Endothelial cell of umbilical vein (primary cell): ENCODE data around the gene SPCS1. TPM values are rescaled to one million over a fixed set of nuclear protein-coding genes. Genes with fewer than 3 reads are reported as not detected.

Experiments used
- BruUV-seq: library from RNA; stranded (reverse); fragments of 400-500 nt; replicated peaks from 2 replicates; lab custom pipeline; 2021; lab: Mats Ljungman, UMichigan
- CTCF ChIA-PET: fragments of 300-600, 350-600 bp; sonication (Branson Sonifier 250); formaldehyde crosslinking; loops from one replicate; lab custom pipeline; 2021; ENCODE audit warnings: antibody characterized with exemption, inconsistent platforms; lab: Charles Lee
- POLR2A ChIA-PET: fragments of 300-600, 350-600 bp; sonication (Branson Sonifier 250); formaldehyde crosslinking; loops from one replicate; lab custom pipeline; 2021; ENCODE audit warnings: antibody characterized with exemption, inconsistent platforms; lab: Charles Lee
- DNase-seq: peaks from one replicate; pipeline ENCODE4 v3.0.0-alpha.2; 2011; ENCODE audit warnings: low read depth, low spot score
- FAIRE-seq: peaks from 2 replicates; lab custom pipeline; 2011; peaks lifted over from hg19 to GRCh38; lab: Jason Lieb, UNC
- H2AFZ ChIP-seq: 2 replicates; pipeline ENCODE4 v1.6.0; 2012; ENCODE audit warnings: low read depth, low read length, control low read depth, inconsistent platforms
- H3K27ac ChIP-seq: 2 replicates; pipeline ENCODE4 v1.5.1; 2011; ENCODE audit warnings: low read depth, mild to moderate bottlenecking, control low read depth, low read length, moderate library complexity; ENCODE audit not compliant: insufficient read depth
- H3K27me3 ChIP-seq, 2 experiments: 2 replicates each; pipeline versions ENCODE4 v1.6.0 to v1.6.1; 2011; ENCODE audit warnings: low read length in 2 of 2, mixed read lengths in 1 of 2; ENCODE audit not compliant: control insufficient read depth in 2 of 2, insufficient read depth in 2 of 2
- H3K36me3 ChIP-seq, 2 experiments: 2 replicates in 1 of 2; 3 replicates in 1 of 2; pipeline ENCODE4 v1.5.1; 2011; ENCODE audit warnings: low read length in 2 of 2, mild to moderate bottlenecking in 1 of 2, moderate library complexity in 1 of 2; ENCODE audit not compliant: control insufficient read depth in 2 of 2, insufficient read depth in 2 of 2; ENCODE audit errors: extremely low read depth in 1 of 2
- H3K4me1 ChIP-seq: 3 replicates; pipeline ENCODE4 v1.5.1; 2011; ENCODE audit warnings: mild to moderate bottlenecking, low read length; ENCODE audit not compliant: control insufficient read depth, insufficient read depth; ENCODE audit errors: extremely low read depth
- H3K4me2 ChIP-seq: 2 replicates; pipeline ENCODE4 v1.6.1; 2011; ENCODE audit warnings: low read length, control low read depth, mixed read lengths; ENCODE audit not compliant: insufficient read depth
- H3K4me3 ChIP-seq, 3 experiments: fragments of 200-600 bp in 1 of 3; sonication (generic), shearing (Covaris generic) in 1 of 3; replicated peaks in 1 of 3; 2 replicates each; pipeline ENCODE4 v1.5.1; 2011 to 2016; ENCODE audit warnings: control low read depth in 3 of 3, low read length in 3 of 3, mild to moderate bottlenecking in 2 of 3, inconsistent platforms in 1 of 3, low read depth in 1 of 3, moderate library complexity in 1 of 3; ENCODE audit not compliant: insufficient read depth in 1 of 3
- H3K79me2 ChIP-seq: 2 replicates; pipeline ENCODE4 v1.6.0; 2012; ENCODE audit warnings: low read length, inconsistent platforms; ENCODE audit not compliant: control insufficient read depth, insufficient read depth
- H3K9ac ChIP-seq: replicated peaks from 2 replicates; pipeline ENCODE3; 2011; ENCODE audit warnings: low read length, control low read depth; ENCODE audit not compliant: insufficient read depth; ENCODE audit errors: extremely low read depth
- H3K9me1 ChIP-seq: replicated peaks from 3 replicates; pipeline ENCODE4 v1.6.0; 2011; ENCODE audit warnings: mild to moderate bottlenecking, low read length; ENCODE audit not compliant: control insufficient read depth, insufficient read depth; ENCODE audit errors: extremely low read depth
- H3K9me3 ChIP-seq: replicated peaks from 2 replicates; pipeline ENCODE4 v1.5.1; 2012; ENCODE audit warnings: low read length, inconsistent platforms; ENCODE audit not compliant: control insufficient read depth, insufficient read depth
- H4K20me1 ChIP-seq: replicated peaks from 2 replicates; pipeline ENCODE3; 2011; ENCODE audit warnings: mild to moderate bottlenecking, low read length; ENCODE audit not compliant: control insufficient read depth, insufficient read depth; ENCODE audit errors: extremely low read depth
- EZH2 ChIP-seq: IDR thresholded peaks from 2 replicates; pipeline ENCODE4 v1.6.1; 2012; ENCODE audit warnings: borderline replicate concordance, low read depth, mild to moderate bottlenecking, moderate library complexity, low read length, inconsistent platforms; ENCODE audit not compliant: severe bottlenecking
- FOS ChIP-seq: IDR thresholded peaks from 2 replicates; pipeline ENCODE4 v1.6.1; 2011; ENCODE audit warnings: mild to moderate bottlenecking, low read length, moderate library complexity, borderline replicate concordance; ENCODE audit not compliant: insufficient read depth
- GATA2 ChIP-seq: IDR thresholded peaks from 2 replicates; pipeline ENCODE4 v1.7.0; 2011; ENCODE audit warnings: low read depth, mild to moderate bottlenecking, moderate library complexity, mixed read lengths, low read length; ENCODE audit not compliant: insufficient read length, insufficient read depth
- JUN ChIP-seq: IDR thresholded peaks from 2 replicates; pipeline ENCODE4 v1.6.1; 2011; ENCODE audit warnings: borderline replicate concordance, low read depth; ENCODE audit not compliant: insufficient read length, insufficient read depth
- MYC ChIP-seq: IDR thresholded peaks from one replicate; pipeline ENCODE4 v1.6.1; 2011; ENCODE audit warnings: mild to moderate bottlenecking, low read depth, low read length
- POLR2A ChIP-seq: IDR thresholded peaks from 2 replicates; pipeline ENCODE4 v1.6.1; 2012; ENCODE audit warnings: low read depth, mild to moderate bottlenecking, control low read depth, low read length
- POLR2AphosphoS5 ChIP-seq: IDR thresholded peaks from 2 replicates; pipeline ENCODE4 v1.6.1; 2012; ENCODE audit warnings: low read depth, mild to moderate bottlenecking, control low read depth, low read length, moderate library complexity; ENCODE audit not compliant: insufficient read depth
- dilution Hi-C: fragments of 300-500 bp; cut with MboI; formaldehyde crosslinking; loops from one replicate; pipeline ENCODE4 v1.15.0; 2019; ENCODE audit warnings: low sequenced_read_pairs; ENCODE audit not compliant: extremely low pct_ligation_motif_present
- intact Hi-C: fragments of 100-400 bp; cut with micrococcal nuclease; formaldehyde crosslinking; loops from one replicate; pipeline ENCODE4 v1.10.0; 2022
- polyA plus RNA-seq, 4 experiments: library from polyadenylated mRNA; depleted of rRNA in 3 of 4; stranded (reverse) in 3 of 4; unstranded in 1 of 4; fragments of >200 nt; gene quantifications; 2 replicates each; pipeline versions ENCODE4 v1.2.1 to v1.2.3, GENCODE V29; 2011 to 2012; ENCODE audit warnings: missing spikeins in 1 of 4
- total RNA-seq: library from RNA; stranded (reverse); gene quantifications from 2 replicates; pipeline ENCODE4 v1.2.3, GENCODE V29; 2021
- TF ChIP-seq, protein P1 (sequence below), 2 donors: IDR thresholded peaks; 1 replicate in 1 of 2; 2 replicates in 1 of 2; pipeline ENCODE4 v1.5.1; 2011; ENCODE audit warnings: low read length in 2 of 2, mild to moderate bottlenecking in 2 of 2, moderate library complexity in 2 of 2, control low read depth in 1 of 2, inconsistent platforms in 1 of 2, low read depth in 1 of 2; ENCODE audit not compliant: insufficient read depth in 1 of 2; ENCODE audit errors: extremely low read depth in 1 of 2
- TF ChIP-seq, protein P2 (sequence below): IDR thresholded peaks from 2 replicates; pipeline ENCODE4 v1.6.1; 2011; ENCODE audit not compliant: insufficient read depth, insufficient read length

SPCS1 gene
- total and polyA plus RNA-seq, 2 donors (not counting 3 experiments of a cell fraction or from before 2014, with no cell fraction given): 100 to 240 TPM

DNA sequence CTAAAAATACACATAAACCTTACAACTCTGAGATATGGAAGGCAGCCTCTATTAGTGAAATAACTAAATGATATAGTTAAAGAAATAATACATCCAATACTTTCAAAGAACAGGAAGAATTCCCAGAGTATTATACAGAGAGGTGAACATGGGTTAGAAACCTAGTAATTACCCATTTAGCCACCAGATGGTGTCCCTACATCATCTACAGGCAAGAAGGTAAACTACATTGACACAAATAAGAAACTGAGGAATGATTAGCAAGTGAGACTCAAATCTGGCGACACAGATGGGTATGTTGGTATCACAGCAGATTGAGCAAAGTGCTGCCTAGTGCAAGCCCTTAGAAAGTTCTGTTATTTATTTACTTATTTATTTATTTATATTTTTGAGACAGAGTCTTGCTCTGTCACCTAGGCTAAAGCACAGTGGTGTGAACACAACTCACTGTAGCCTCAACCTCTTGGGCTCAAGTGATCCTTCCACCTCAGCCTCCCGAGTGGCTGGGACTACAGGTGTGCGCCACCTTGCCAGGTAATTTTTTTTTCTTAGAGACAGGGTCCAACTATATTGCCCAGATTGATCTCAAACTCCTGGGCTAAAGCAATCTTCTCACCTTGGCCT is 36.6 kb downstream of the SPCS1 start:
- no peaks in the 10 kb centered on the region for H3K4me1 ChIP-seq
- H3K9me3 ChIP-seq: no peaks in the 10 kb centered on the region
- dilution Hi-C loops: no loop called here
- POLR2A ChIA-PET: no interaction called here
- peak; percentile 58 for DNase-seq
- no peaks in the 10 kb centered on the region for H3K79me2 ChIP-seq
- H3K27ac ChIP-seq: no peak overlapping the region
- H3K27me3 ChIP-seq: no peaks in the 10 kb centered on the region
- no TSS peak for BruUV-seq
- TF ChIP-seq MYC: no peak
- TF ChIP-seq FOS: no peak
- TF ChIP-seq, protein P1, sequence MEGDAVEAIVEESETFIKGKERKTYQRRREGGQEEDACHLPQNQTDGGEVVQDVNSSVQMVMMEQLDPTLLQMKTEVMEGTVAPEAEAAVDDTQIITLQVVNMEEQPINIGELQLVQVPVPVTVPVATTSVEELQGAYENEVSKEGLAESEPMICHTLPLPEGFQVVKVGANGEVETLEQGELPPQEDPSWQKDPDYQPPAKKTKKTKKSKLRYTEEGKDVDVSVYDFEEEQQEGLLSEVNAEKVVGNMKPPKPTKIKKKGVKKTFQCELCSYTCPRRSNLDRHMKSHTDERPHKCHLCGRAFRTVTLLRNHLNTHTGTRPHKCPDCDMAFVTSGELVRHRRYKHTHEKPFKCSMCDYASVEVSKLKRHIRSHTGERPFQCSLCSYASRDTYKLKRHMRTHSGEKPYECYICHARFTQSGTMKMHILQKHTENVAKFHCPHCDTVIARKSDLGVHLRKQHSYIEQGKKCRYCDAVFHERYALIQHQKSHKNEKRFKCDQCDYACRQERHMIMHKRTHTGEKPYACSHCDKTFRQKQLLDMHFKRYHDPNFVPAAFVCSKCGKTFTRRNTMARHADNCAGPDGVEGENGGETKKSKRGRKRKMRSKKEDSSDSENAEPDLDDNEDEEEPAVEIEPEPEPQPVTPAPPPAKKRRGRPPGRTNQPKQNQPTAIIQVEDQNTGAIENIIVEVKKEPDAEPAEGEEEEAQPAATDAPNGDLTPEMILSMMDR (IDR thresholded peaks at IDR 0.05; ENCODE audit: extremely low read depth in 1 of 2, insufficient read depth in 1 of 2, low read depth in 1 of 2, low read length in 2 of 2): peak; percentile 36 to 47
- H3K9ac ChIP-seq: no peak overlapping the region
- no peak overlapping the region for H2AFZ ChIP-seq
- CTCF ChIA-PET: interaction anchor here (0.5 to 2.6 kb wide), 11 partner anchors 11 to 329 kb away, joined by 3 to 15 read pairs (median 5); no protein-coding TSS in a partner anchor
- H3K4me3 ChIP-seq: no peak overlapping the region
- intact Hi-C loops: loop anchor here (1.0 to 5.0 kb wide), 5 partner anchors 57 to 330 kb away; no protein-coding TSS in a partner anchor
- H3K36me3 ChIP-seq: peaks cover 9 to 18% of the 10 kb centered on the region in 2 experiments
- peak; percentile 76 for FAIRE-seq
- H3K4me2 ChIP-seq: no peak overlapping the region
- no peaks in the 10 kb centered on the region for H3K9me1 ChIP-seq
- H4K20me1 ChIP-seq: no peaks in the 10 kb centered on the region

DNA sequence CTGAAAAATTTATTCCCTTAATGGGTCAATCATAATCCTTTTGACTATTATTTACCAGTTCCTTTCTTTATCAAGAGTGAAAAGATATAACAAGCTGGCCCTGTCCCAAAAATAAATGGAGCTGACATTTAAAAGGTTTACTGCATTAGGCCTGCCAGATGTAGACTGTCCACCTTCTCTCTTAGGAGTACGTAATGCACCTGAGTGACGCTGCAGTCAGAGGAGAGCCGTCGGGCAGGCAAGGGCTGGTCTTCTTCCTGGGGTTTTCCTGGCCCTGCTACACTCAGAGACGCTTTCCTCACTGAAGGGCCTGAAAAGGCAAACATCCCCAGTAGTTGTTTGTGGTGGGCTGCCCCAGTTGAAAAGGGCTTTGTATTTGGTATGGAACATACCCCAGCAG is 37.2 kb downstream of the SPCS1 start:
- dilution Hi-C loops (no loop called here), intact Hi-C loops (loop anchor here (2.0 to 5.0 kb wide), 2 partner anchors 192 to 244 kb away; no protein-coding TSS in a partner anchor)
- ChIA-PET POLR2A (interaction anchor here (0.5 kb wide), 1 partner anchor 13 kb away, joined by 5 read pairs; no protein-coding TSS in a partner anchor), CTCF (interaction anchor here (0.6 to 2.6 kb wide), 9 partner anchors 10 to 244 kb away, joined by 3 to 15 read pairs (median 4); no protein-coding TSS in a partner anchor)
- DNase-seq (no peak), FAIRE-seq (no peak)
- Histone ChIP-seq H3K27me3 (no peaks in the 10 kb centered on the region), H3K9me1 (no peaks in the 10 kb centered on the region), H3K4me3 (no peak overlapping the region), H3K9me3 (no peaks in the 10 kb centered on the region), H2AFZ (no peak overlapping the region), H3K9ac (no peak overlapping the region), H3K4me2 (no peak overlapping the region), H3K36me3 (peaks cover 9 to 20% of the 10 kb centered on the region in 2 experiments), H4K20me1 (no peaks in the 10 kb centered on the region), H3K4me1 (no peaks in the 10 kb centered on the region), H3K27ac (no peak overlapping the region), H3K79me2 (no peaks in the 10 kb centered on the region)
- no peak for TF ChIP-seq EZH2
- no peak for TF ChIP-seq POLR2A
- TF ChIP-seq, protein P1 (IDR thresholded peaks at IDR 0.05; ENCODE audit: extremely low read depth in 1 of 2, insufficient read depth in 1 of 2, low read depth in 1 of 2, low read length in 2 of 2): no peak
- TF ChIP-seq, protein P2, sequence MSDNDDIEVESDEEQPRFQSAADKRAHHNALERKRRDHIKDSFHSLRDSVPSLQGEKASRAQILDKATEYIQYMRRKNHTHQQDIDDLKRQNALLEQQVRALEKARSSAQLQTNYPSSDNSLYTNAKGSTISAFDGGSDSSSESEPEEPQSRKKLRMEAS: no peak
- no peak for TF ChIP-seq GATA2
- TF ChIP-seq JUN: no peak
- TF ChIP-seq POLR2AphosphoS5: no peak
- no peak for TF ChIP-seq FOS
- TF ChIP-seq MYC: no peak
- BruUV-seq: no TSS peak
